RCC 7860 (cell line): ENCODE results near the gene IARS2.
"Not testable (repeated sequence)": the region's sequence is repeated elsewhere in the genome, so short reads cannot be mapped to it uniquely, and the experiment has no call there.

Experiments used
- DNase-seq: peaks from one replicate; pipeline ENCODE4 v3.0.0-alpha.2; 2015; ENCODE audit warnings: low spot score
- FAIRE-seq: peaks from 2 replicates; lab custom pipeline; 2012; peaks lifted over from hg19 to GRCh38; lab: Jason Lieb, UNC

The IARS2 gene

GRCh38 chr1:220094016-220094911, at the start of gene IARS2:
Gene IARS2 (plus strand): TSS chr1:220094132. CDS start chr1:220094217, 85 bp downstream.
- FAIRE-seq (no peak), DNase-seq (peak; percentile 64)

GRCh38 chr1:220044678-220045355, 49.1 kb upstream of the IARS2 start:
- no peak for FAIRE-seq
- no peak for DNase-seq

GRCh38 chr1:220045356-220046051, 48.4 kb upstream of the IARS2 start:
- no peak for FAIRE-seq
- no peak for DNase-seq

GRCh38 chr1:220046052-220046930, 47.6 kb upstream of the IARS2 start, which contains the start of gene EPRS1:
Gene EPRS1 (minus strand): TSS chr1:220046505. CDS start chr1:220046388, 117 bp downstream.
- FAIRE-seq (peak; percentile 86), DNase-seq (peak; percentile 97)

GRCh38 chr1:220056374-220056773, 37.6 kb upstream of the IARS2 start:
- FAIRE-seq (no peak), DNase-seq (no peak)

GRCh38 chr1:220060876-220061275, 33.1 kb upstream of the IARS2 start:
- DNase-seq (no peak), FAIRE-seq (no peak)

GRCh38 chr1:220062629-220063028, 31.3 kb upstream of the IARS2 start:
- no peak for FAIRE-seq
- DNase-seq, result no peak

- DNase-seq (no peak), FAIRE-seq (no peak)
Measured at GRCh38 chr1:220067269-220068204, 26.4 kb upstream of the IARS2 start.

GRCh38 chr1:220076861-220077762, 16.8 kb upstream of the IARS2 start:
- FAIRE-seq (no peak), DNase-seq (no peak)

GRCh38 chr1:220077887-220078286, 16.0 kb upstream of the IARS2 start:
- DNase-seq (no peak), FAIRE-seq (no peak)

- DNase-seq, result no peak
- FAIRE-seq, result no peak
Measured at GRCh38 chr1:220084460-220084859, 9.5 kb upstream of the IARS2 start.

- not testable (repeated sequence) for FAIRE-seq
Measured at GRCh38 chr1:220086261-220086686, 7.7 kb upstream of the IARS2 start.

GRCh38 chr1:220089650-220090556, 4.0 kb upstream of the IARS2 start, which contains the start of gene BPNT1:
Gene BPNT1 (minus strand): TSS chr1:220089788. CDS start chr1:220079846, 9,942 bp downstream.
- FAIRE-seq (peak; percentile 87), DNase-seq (peak; percentile 93)

More at GRCh38 chr1:220086261-220086686, 7.7 kb upstream of the IARS2 start:
- not testable (repeated sequence) for DNase-seq

GRCh38 chr1:220092694-220093093, 1.2 kb upstream of the IARS2 start:
- DNase-seq (no peak), FAIRE-seq (no peak)

- DNase-seq (no peak), FAIRE-seq (no peak)
Measured at GRCh38 chr1:220093361-220094015, 444 bp upstream of the IARS2 start.

GRCh38 chr1:220099826-220100225, 5.9 kb downstream of the IARS2 start:
- DNase-seq (no peak), FAIRE-seq (no peak)
